NB4 (cell line): Measurements from ENCODE around the gene NXPH4.

ENCODE experiments used
- DNase-seq: peaks from one replicate; pipeline ENCODE4 v3.0.0; 2010; ENCODE audit warnings: low read depth
- H3K4me3 ChIP-seq: one replicate; pipeline ENCODE4 v1.5.1; 2011; ENCODE audit warnings: mild to moderate bottlenecking, low read depth, low read length, moderate library complexity
- MYC ChIP-seq: IDR thresholded peaks from 2 replicates; pipeline ENCODE4 v1.6.1; 2011; ENCODE audit warnings: low read depth, low read length
- POLR2A ChIP-seq: IDR thresholded peaks from 2 replicates; pipeline ENCODE4 v1.6.1; 2011; ENCODE audit warnings: mild to moderate bottlenecking; ENCODE audit not compliant: insufficient read length; ENCODE audit errors: extremely low read depth
- TF ChIP-seq, protein P1 (sequence below): IDR thresholded peaks from 2 replicates; pipeline ENCODE4 v1.6.1; 2011; ENCODE audit warnings: low read depth, low read length
- TF ChIP-seq, protein P2 (sequence below): IDR thresholded peaks from one replicate; pipeline ENCODE4 v1.5.1; 2012; ENCODE audit warnings: low read depth, low read length

Gene NXPH4

GRCh38 chr12:57232156-57232756 is 15.7 kb downstream of the NXPH4 start:
- DNase-seq: no peak
- no peak overlapping the region for H3K4me3 ChIP-seq
- TF ChIP-seq, protein P1, sequence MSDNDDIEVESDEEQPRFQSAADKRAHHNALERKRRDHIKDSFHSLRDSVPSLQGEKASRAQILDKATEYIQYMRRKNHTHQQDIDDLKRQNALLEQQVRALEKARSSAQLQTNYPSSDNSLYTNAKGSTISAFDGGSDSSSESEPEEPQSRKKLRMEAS: no peak
- TF ChIP-seq, protein P2, sequence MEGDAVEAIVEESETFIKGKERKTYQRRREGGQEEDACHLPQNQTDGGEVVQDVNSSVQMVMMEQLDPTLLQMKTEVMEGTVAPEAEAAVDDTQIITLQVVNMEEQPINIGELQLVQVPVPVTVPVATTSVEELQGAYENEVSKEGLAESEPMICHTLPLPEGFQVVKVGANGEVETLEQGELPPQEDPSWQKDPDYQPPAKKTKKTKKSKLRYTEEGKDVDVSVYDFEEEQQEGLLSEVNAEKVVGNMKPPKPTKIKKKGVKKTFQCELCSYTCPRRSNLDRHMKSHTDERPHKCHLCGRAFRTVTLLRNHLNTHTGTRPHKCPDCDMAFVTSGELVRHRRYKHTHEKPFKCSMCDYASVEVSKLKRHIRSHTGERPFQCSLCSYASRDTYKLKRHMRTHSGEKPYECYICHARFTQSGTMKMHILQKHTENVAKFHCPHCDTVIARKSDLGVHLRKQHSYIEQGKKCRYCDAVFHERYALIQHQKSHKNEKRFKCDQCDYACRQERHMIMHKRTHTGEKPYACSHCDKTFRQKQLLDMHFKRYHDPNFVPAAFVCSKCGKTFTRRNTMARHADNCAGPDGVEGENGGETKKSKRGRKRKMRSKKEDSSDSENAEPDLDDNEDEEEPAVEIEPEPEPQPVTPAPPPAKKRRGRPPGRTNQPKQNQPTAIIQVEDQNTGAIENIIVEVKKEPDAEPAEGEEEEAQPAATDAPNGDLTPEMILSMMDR: no peak
- TF ChIP-seq POLR2A (no peak), MYC (no peak)

DNA sequence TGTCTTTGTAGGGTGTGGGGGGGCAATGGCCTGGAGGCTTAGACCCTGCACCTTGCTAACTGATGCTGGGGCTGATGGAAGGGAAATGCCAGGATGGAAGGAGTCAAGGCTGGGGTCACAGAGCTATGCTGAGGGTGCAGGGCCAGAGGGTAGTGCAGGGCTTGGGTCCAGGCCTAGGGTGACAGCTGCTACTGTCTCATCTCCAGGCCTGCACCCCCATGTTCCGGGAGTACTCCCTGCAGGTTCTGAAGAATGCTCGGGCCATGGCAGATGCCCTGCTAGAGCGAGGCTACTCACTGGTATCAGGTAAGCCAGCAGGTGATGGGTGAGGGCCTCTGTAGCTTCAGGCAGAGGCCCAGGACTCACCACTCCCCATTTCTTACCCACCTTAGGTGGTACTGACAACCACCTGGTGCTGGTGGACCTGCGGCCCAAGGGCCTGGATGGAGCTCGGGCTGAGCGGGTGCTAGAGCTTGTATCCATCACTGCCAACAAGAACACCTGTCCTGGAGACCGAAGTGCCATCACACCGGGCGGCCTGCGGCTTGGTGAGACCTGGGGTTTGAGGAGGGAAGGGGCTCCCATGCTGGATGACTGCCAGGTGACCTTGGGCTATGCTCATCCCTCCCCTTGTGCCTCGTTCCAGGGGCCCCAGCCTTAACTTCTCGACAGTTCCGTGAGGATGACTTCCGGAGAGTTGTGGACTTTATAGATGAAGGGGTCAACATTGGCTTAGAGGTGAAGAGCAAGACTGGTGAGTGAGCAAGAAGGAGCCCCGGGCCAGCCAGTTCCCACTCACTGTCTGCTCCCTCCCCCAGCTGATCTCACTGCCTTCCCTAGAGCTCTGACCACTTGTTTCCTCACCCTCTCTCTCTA is 17.0 kb downstream of the NXPH4 start:
- no peak overlapping the region for H3K4me3 ChIP-seq
- TF ChIP-seq MYC (no peak), POLR2A (no peak)
- TF ChIP-seq, protein P2: no peak
- TF ChIP-seq, protein P1: no peak
- DNase-seq: no peak

DNA sequence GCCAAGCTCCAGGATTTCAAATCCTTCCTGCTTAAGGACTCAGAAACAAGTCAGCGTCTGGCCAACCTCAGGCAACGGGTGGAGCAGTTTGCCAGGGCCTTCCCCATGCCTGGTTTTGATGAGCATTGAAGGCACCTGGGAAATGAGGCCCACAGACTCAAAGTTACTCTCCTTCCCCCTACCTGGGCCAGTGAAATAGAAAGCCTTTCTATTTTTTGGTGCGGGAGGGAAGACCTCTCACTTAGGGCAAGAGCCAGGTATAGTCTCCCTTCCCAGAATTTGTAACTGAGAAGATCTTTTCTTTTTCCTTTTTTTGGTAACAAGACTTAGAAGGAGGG is 17.6 kb downstream of the NXPH4 start:
- TF ChIP-seq, protein P1: no peak
- TF ChIP-seq, protein P2: no peak
- TF ChIP-seq MYC (no peak), POLR2A (no peak)
- H3K4me3 ChIP-seq: no peak overlapping the region
- DNase-seq: no peak

GRCh38 chr12:57234571-57235016 is 18.0 kb downstream of the NXPH4 start:
- DNase-seq: no peak
- no peak overlapping the region for H3K4me3 ChIP-seq
- TF ChIP-seq MYC (no peak), POLR2A (no peak)
- TF ChIP-seq, protein P1: no peak
- TF ChIP-seq, protein P2: no peak

DNA sequence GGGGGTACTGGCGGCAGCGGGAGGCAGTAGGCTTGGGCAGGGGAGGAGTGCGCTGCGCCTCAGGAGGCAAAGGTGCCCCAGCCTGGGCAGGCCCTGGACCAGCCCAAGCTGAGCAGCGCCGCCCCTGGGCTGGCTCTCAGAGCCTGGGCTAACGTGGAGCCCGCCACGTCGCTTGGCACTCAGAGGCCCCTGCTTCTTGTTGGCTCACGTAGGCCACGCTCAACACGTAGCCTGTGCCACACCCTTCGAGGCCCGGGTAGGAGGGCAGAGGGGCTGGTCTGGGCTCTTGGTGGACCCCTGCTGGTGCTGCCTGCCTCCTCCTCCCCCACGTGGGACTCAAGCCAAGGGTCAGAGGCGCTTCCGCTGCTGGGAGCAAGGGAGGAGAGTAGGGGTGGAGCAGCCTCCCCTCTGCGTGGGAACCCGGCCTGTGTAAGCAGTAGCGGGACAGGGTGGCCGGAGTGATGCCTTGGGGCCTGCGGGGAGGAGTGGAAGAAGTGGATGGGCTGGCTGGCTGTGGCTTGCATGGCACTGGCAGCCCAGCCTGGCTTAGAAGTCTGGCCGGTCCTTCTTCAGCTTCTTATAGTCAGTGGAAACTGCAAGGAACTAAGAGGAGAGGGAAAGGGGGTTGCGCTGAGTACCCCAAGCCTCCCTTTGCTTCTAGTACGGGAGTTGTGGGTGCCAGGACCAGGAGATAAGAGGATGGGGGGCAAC is 18.6 kb downstream of the NXPH4 start:
- TF ChIP-seq, protein P1: no peak
- TF ChIP-seq, protein P2: no peak
- no peak for TF ChIP-seq MYC
- no peak for TF ChIP-seq POLR2A
- DNase-seq: no peak
- no peak overlapping the region for H3K4me3 ChIP-seq
